Astrocyte (in vitro differentiated cells and primary cell): ENCODE data around the gene COX4I2.

Experiments
- CTCF ChIP-seq: IDR thresholded peaks from 2 replicates; pipeline ENCODE4 v1.5.1; 2011; ENCODE audit warnings: low read depth, mild to moderate bottlenecking, inconsistent platforms, low read length, moderate library complexity; ENCODE audit not compliant: insufficient read depth
- EZH2 ChIP-seq: IDR thresholded peaks from 2 replicates; pipeline ENCODE4 v1.6.1; 2012; ENCODE audit warnings: mild to moderate bottlenecking, low read length, inconsistent platforms; ENCODE audit not compliant: insufficient read depth

GRCh38 chr20:31620246-31620645, 17.5 kb upstream of the COX4I2 start:
- no peak for TF ChIP-seq CTCF
- TF ChIP-seq EZH2, result no peak
